GM18519 (cell line): ENCODE data around the gene BAG5.

Source experiments
- ATAC-seq: cut with Tn5 transposase; IDR thresholded peaks from one replicate; pipeline ENCODE4 v1.9.1; 2021; ENCODE audit warnings: mild to moderate bottlenecking, moderate library complexity; ENCODE audit not compliant: unreplicated experiment, low FRiP score

The BAG5 gene

DNA sequence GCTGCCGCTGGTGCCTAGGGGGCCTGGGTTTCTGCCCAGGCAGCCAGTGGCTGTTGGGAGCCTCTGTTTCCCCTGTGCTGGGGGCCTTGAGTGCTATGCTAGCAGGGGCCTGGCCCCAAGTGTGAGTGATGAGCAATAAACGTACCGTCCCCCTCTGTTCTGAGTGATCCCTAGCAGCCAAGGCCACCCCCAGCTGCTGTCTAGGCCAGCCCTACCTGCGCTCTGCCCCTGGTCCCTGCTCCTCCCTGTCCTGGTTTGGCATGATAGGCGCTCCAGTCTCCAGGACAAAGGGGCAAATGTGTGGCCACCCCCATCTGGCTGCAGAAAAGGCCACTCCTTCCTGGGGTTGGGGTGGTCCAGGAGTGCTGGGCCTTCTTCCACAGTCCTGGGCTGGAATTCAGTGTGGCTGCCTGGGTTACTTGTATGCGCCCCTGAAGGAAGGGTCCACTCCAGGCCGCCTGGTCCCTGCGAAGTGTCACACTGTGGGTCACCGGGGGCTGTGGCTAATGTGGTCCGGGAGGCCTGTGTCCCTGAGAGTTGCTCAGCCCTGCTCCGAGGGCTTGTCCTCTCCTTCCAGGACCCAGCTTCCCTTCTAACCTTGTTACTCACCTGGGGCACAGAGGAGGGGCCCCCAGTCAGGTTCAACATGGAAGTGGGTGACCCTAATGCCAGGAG is 26.4 kb downstream of the BAG5 start:
- no peak for ATAC-seq

GRCh38 chr14:103535081-103535890 is 27.2 kb downstream of the BAG5 start:
- no peak for ATAC-seq

DNA sequence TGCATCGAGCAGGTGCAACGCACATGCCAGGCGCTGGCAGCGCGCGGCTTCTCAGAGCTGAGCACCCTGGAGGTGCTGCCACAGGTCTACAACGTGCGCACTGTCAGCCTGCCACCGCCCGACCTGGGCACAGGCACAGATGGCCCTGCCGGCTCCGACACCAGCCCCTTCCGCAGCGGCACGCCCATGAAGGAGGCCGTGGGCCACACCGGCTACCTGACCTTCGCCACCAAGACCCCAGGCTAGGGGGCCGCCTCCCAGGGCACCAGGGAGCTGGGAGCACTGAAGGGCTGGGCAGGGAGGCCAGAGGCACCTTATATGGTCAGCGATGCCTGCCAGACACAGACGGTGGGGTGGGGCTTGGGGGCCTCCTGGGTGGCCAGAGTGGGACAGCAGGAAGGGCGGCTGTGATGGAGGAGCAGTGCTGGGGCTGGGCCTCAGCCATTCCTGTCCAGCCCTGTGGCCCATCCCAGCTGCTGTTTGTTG is 27.8 kb downstream of the BAG5 start:
- no peak for ATAC-seq

GRCh38 chr14:103533999-103534575 is 28.4 kb downstream of the BAG5 start:
- no peak for ATAC-seq

GRCh38 chr14:103533137-103533998 is 29.1 kb downstream of the BAG5 start:
- no peak for ATAC-seq

GRCh38 chr14:103532216-103533136 is 30.0 kb downstream of the BAG5 start:
- no peak for ATAC-seq

GRCh38 chr14:103531421-103532215 is 30.8 kb downstream of the BAG5 start:
- no peak for ATAC-seq

GRCh38 chr14:103530831-103531230 is 31.6 kb downstream of the BAG5 start:
- ATAC-seq = no peak

DNA sequence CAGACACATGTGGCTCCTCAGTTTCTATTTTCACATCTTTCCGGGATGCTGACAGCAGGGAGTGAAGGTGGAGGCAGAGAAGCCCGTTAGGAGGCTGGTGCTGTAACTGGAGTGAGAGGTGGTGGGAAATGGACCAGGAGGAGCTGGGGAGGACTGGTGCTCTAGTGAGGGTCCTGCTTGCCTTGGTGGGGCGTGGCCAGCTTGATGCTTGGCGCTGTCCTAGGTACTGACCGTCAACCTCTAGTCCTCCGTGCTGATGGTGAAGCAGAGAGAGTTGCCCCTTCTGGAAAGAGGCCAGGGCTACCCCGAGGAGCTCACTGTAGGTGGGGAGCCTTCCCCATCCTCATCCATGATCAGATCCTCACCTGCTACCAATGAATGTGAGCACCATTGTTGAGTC is 32.1 kb downstream of the BAG5 start:
- no peak for ATAC-seq

DNA sequence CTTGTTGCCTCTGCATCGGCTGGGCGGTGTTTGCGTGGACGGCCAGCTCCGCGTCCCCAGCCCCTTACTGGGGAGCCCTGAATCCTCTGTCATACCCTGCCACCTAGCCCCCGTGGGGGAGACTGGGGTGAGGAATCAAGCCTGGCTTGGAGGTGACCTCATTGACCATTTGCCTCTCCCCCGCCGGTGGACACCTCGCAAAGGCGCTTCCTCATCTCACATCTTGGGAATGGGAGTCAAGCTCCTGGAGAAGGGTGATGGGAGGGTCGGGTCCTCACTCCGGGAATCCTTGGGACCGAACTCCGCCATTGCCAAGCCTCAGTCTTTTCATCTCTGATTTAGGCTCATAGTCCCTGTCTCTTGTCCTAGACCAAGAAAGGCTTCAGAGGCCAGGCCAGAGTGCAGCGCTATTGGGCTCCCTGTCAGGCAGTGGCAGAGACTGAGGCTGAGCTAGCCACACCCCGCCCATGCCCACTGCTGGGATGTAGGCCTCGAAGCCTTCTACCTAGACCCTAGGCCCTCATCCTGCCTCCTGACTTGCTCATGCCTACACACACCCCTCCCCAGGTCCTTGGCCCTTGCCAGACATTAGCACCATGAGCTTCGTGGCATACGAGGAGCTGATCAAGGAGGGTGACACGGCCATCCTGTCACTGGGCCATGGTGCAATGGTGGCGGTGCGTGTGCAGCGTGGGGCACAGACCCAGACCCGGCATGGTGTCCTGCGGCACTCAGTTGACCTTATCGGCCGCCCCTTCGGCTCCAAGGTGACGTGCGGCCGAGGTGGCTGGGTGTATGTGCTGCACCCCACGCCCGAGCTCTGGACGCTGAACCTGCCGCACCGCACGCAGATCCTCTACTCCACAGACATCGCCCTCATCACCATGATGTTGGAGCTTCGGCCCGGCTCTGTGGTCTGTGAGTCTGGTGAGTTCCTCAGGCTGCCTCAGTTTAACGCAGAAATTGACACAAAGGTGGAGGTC is 32.8 kb downstream of the BAG5 start:
- ATAC-seq = no peak

GRCh38 chr14:103528587-103529382 is 33.7 kb downstream of the BAG5 start, which contains the start of gene TRMT61A:
TSS of gene TRMT61A (plus strand) at chr14:103529196. CDS start at chr14:103529979, 783 bp downstream.
- no peak for ATAC-seq

- ATAC-seq = no peak
Measured at GRCh38 chr14:103528146-103528586, 34.3 kb downstream of the BAG5 start.

DNA sequence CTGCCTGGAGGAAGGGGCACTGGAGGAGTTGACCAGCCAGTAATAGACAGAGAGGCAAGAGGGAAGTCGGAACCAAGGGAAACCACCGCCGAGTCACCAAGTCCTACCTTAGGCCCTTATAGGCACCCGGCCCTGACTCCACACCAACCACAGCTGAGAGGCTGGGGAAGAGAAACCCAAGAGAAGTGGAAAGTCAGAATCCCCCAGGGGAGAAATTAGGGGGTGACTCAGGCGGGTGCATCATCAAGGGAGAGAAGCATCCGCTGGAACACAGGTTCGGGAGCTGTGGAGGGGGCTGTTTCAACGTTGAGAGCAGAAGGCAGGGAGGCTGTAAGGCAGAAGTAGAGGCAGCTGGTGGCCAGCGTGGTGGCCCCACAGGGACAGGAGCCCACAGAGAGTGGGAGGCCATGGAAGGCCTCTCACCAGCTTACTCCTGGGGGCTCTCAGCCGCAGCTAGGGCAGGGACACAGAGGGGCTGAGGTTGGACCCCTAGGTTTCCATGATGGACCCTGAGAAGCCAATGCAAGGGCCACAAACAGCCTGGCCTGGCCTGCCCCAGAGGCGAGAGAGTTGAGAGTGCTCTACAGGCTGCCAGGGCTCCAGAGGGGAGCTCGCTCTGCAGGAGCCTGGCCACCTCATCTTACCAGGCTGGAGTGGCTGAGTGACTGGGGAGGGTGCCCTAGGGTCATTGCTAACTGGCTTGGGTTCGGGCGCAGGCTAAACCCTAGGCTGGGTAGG is 34.9 kb downstream of the BAG5 start:
- no peak for ATAC-seq

DNA sequence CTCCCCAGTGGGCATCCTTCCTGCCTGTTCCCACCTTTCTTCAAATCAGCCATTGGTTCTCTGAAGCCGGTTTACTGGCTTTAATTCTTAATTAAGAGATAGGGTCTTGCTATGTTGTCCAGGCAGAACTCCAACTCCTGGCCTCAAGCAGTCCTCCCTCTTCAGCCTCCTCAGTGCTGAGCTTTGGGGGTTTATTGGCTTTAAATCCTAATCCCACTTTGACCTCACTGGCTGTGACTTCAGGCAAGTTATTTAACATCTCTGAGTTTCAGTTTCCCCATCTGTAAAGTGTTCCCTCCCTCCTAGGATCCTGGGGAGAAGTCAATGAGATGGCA is 35.6 kb downstream of the BAG5 start:
- no peak for ATAC-seq

- ATAC-seq = no peak
Measured at GRCh38 chr14:103526247-103526913, 36.1 kb downstream of the BAG5 start.
